ENCODE measurements around the gene FGF21. TPM values are rescaled to one million over a fixed set of nuclear protein-coding genes. Genes with fewer than 3 reads are reported as not detected.
A peak's percentile ranks its signal among the peaks of the same experiment; 100 is the strongest.

The FGF21 gene
- total and polyA plus RNA-seq, 2 donors from 2014 or later, result not detected

DNA sequence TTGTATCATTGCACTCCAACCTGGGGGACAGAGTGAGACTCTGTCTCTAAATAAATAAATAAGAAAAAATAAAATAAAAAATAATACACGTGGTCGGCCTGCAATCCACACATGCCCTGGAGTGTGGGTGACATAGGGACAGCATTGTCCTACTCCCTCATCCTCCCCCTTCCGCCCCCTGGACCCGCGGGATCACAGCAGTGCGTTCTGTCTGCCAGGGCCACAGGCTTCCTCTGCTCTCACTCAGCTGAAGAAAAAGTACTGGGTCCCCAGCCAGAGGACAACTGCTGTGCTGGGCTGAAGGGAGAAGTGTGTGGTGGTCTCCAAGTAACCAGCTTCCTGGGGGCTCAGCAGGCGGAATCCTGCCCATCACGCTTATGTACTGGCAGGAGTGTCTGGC is 49.2 kb downstream of the FGF21 start:
- H3K4me1 ChIP-seq (ENCODE audit: control insufficient read depth in 2 of 3, insufficient read depth in 2 of 3, low read depth in 1 of 3, low read length in 3 of 3), result no peaks in the 10 kb centered on the region
- H3K27ac ChIP-seq (ENCODE audit: low read depth in 2 of 2, low read length in 2 of 2), result no peak overlapping the region
- H3K9me3 ChIP-seq (ENCODE audit: control insufficient read depth in 2 of 3, insufficient read depth in 1 of 3, low read length in 3 of 3), result no peaks in the 10 kb centered on the region
- no peak for FAIRE-seq
- no peak for DNase-seq
- H3K4me3 ChIP-seq (ENCODE audit: low read length in 3 of 3), result no peak overlapping the region
- no peaks in the 10 kb centered on the region for H3K36me3 ChIP-seq (ENCODE audit: control insufficient read depth in 2 of 3, insufficient read depth in 3 of 3, low read length in 3 of 3)
- no peaks in the 10 kb centered on the region for H3K27me3 ChIP-seq (ENCODE audit: control insufficient read depth, insufficient read depth, low read length)
- H3K9ac ChIP-seq (ENCODE audit: low read length in 3 of 3), result no peak overlapping the region
- intact Hi-C loops (cut with DNase I), result no loop called here
- TF ChIP-seq, protein P1, sequence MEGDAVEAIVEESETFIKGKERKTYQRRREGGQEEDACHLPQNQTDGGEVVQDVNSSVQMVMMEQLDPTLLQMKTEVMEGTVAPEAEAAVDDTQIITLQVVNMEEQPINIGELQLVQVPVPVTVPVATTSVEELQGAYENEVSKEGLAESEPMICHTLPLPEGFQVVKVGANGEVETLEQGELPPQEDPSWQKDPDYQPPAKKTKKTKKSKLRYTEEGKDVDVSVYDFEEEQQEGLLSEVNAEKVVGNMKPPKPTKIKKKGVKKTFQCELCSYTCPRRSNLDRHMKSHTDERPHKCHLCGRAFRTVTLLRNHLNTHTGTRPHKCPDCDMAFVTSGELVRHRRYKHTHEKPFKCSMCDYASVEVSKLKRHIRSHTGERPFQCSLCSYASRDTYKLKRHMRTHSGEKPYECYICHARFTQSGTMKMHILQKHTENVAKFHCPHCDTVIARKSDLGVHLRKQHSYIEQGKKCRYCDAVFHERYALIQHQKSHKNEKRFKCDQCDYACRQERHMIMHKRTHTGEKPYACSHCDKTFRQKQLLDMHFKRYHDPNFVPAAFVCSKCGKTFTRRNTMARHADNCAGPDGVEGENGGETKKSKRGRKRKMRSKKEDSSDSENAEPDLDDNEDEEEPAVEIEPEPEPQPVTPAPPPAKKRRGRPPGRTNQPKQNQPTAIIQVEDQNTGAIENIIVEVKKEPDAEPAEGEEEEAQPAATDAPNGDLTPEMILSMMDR (IDR thresholded peaks at IDR 0.05; ENCODE audit: borderline replicate concordance, extremely low read depth, insufficient read depth), result no peak

DNA sequence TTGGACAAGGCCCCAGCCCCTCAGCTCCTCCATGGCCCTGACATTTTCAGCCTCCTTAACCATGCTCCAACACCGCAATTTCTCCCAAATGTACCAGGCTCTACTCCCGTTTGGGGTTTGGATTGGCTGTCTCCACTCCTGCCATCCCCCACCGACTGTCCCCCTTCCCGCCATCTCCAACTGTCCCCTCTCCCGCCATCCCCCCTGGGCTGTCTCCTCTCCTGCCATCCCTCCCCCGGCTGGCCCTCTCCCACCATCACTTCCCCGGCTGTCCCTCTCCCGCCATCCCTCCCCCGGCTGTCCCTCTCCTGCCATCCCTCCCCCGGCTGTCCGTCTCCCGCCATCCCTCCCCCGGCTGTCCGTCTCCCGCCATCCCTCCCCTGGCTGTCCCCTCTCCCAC is 50.1 kb downstream of the FGF21 start:
- DNase-seq (no peak), FAIRE-seq (no peak)
- H3K27me3 ChIP-seq (ENCODE audit: control insufficient read depth, insufficient read depth, low read length), result no peaks in the 10 kb centered on the region
- H3K4me1 ChIP-seq (ENCODE audit: control insufficient read depth in 2 of 3, insufficient read depth in 2 of 3, low read depth in 1 of 3, low read length in 3 of 3), result peaks cover 0 to 5% (median 0%) of the 10 kb centered on the region in 3 donors
- no peak overlapping the region for H3K27ac ChIP-seq (ENCODE audit: low read depth in 2 of 2, low read length in 2 of 2)
- no peaks in the 10 kb centered on the region for H3K9me3 ChIP-seq (ENCODE audit: control insufficient read depth in 2 of 3, insufficient read depth in 1 of 3, low read length in 3 of 3)
- TF ChIP-seq, protein P1 (IDR thresholded peaks at IDR 0.05; ENCODE audit: borderline replicate concordance, extremely low read depth, insufficient read depth), result no peak
- no peak overlapping the region for H3K4me3 ChIP-seq (ENCODE audit: low read length in 3 of 3)
- intact Hi-C loops (cut with DNase I), result no loop called here
- H3K9ac ChIP-seq (ENCODE audit: low read length in 3 of 3), result no peak overlapping the region
- no peaks in the 10 kb centered on the region for H3K36me3 ChIP-seq (ENCODE audit: control insufficient read depth in 2 of 3, insufficient read depth in 3 of 3, low read length in 3 of 3)

DNA sequence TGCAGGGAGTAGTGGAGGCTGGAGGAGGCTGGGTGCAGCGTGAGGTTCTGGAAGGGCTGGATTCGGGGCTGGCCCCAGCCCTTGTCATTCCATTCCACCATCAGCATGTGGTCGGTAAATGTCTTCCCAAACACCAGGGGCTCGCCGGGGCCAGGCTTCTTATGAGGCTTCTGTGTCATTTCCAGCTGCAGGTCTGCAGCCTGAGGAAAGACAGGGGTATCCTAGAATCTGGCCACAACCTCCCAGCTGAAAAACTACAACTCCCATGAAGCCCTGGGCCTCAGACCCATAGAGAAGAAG is 51.1 kb downstream of the FGF21 start:
- peak overlapping the region in 1 of 3 donors; percentile 53 for H3K9ac ChIP-seq (ENCODE audit: low read length in 3 of 3)
- H3K9me3 ChIP-seq (ENCODE audit: control insufficient read depth in 2 of 3, insufficient read depth in 1 of 3, low read length in 3 of 3), result no peaks in the 10 kb centered on the region
- no peaks in the 10 kb centered on the region for H3K27me3 ChIP-seq (ENCODE audit: control insufficient read depth, insufficient read depth, low read length)
- intact Hi-C loops (cut with DNase I), result no loop called here
- FAIRE-seq, result no peak
- H3K4me3 ChIP-seq (ENCODE audit: low read length in 3 of 3), result peak overlapping the region in 2 of 3 donors; percentile 49 to 68
- no peaks in the 10 kb centered on the region for H3K36me3 ChIP-seq (ENCODE audit: control insufficient read depth in 2 of 3, insufficient read depth in 3 of 3, low read length in 3 of 3)
- no peak overlapping the region for H3K27ac ChIP-seq (ENCODE audit: low read depth in 2 of 2, low read length in 2 of 2)
- H3K4me1 ChIP-seq (ENCODE audit: control insufficient read depth in 2 of 3, insufficient read depth in 2 of 3, low read depth in 1 of 3, low read length in 3 of 3), result peaks cover 0 to 5% (median 0%) of the 10 kb centered on the region in 3 donors
- TF ChIP-seq, protein P1 (IDR thresholded peaks at IDR 0.05; ENCODE audit: borderline replicate concordance, extremely low read depth, insufficient read depth), result no peak
- DNase-seq, result peak in 2 of 5 donors; percentile 63 to 68
